ENCODE measurements around the gene ZNF526. TPM values are rescaled to one million over a fixed set of nuclear protein-coding genes. Genes with fewer than 3 reads are reported as not detected.

The ZNF526 gene
- total RNA-seq, 1 donor from 2014 or later, result 6.1 TPM

DNA sequence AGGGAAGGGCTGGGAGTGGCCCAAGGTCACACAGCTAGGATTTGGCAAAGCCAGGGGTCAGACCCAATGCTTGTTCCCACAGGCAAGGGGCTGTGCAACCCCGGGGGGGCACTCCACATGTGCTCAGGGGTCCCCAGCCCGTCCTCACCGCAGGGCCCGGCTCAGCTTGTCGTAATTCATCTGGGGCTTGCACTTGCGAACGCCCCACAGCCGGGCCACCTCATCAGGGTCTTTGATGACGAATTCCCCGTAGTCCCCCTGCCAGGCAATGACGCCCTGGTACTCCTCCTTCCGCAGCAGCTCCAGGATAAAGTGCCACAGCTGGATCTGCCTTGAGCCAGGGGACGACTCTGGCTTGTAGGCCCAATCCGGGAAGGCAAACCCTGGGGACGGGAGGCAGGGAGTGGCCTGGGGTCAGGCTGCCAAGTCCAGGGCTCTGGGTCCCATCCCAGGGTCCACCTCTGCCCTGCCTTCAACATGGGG is 30.1 kb downstream of the ZNF526 start:
- DNase-seq (ENCODE audit: extremely low spot score in 2 of 2), result no peak
- peak overlapping the region in 1 of 2 donors; percentile 9 for H3K4me3 ChIP-seq
- intact Hi-C loops (cut with DNase I), result no loop called here
- no peaks in the 10 kb centered on the region for H3K9me3 ChIP-seq
- H3K27ac ChIP-seq, result peak overlapping the region; percentile 100
- peaks cover 0 to 17% of the 10 kb centered on the region in 2 donors for H3K36me3 ChIP-seq
- H3K4me1 ChIP-seq, result peaks cover 53% of the 10 kb centered on the region
- H3K27me3 ChIP-seq, result no peaks in the 10 kb centered on the region
- TF ChIP-seq CTCF (IDR thresholded peaks at IDR 0.05), result no peak
- TF ChIP-seq POLR2A (IDR thresholded peaks at IDR 0.05), result no peak
- TF ChIP-seq POLR2AphosphoS5 (IDR thresholded peaks at IDR 0.05; ENCODE audit: insufficient read depth in 1 of 2, low read depth in 1 of 2), result no peak

GRCh38 chr19:42250666-42251531 is 30.8 kb downstream of the ZNF526 start:
- H3K4me1 ChIP-seq, result peaks cover 54% of the 10 kb centered on the region
- H3K9me3 ChIP-seq, result no peaks in the 10 kb centered on the region
- H3K27ac ChIP-seq, result peak overlapping the region; percentile 100
- H3K27me3 ChIP-seq, result no peaks in the 10 kb centered on the region
- TF ChIP-seq CTCF (IDR thresholded peaks at IDR 0.05), result no peak
- no peak for TF ChIP-seq POLR2AphosphoS5 (IDR thresholded peaks at IDR 0.05; ENCODE audit: insufficient read depth in 1 of 2, low read depth in 1 of 2)
- TF ChIP-seq POLR2A (IDR thresholded peaks at IDR 0.05), result no peak
- DNase-seq (ENCODE audit: extremely low spot score in 2 of 2), result no peak
- intact Hi-C loops (cut with DNase I), result no loop called here
- H3K4me3 ChIP-seq, result peak overlapping the region in 1 of 2 donors; percentile 97
- peaks cover 0 to 17% of the 10 kb centered on the region in 2 donors for H3K36me3 ChIP-seq

GRCh38 chr19:42251572-42252358 is 31.7 kb downstream of the ZNF526 start:
- no peak for DNase-seq (ENCODE audit: extremely low spot score in 2 of 2)
- Histone ChIP-seq H3K4me1 (peaks cover 54% of the 10 kb centered on the region), H3K9me3 (no peaks in the 10 kb centered on the region), H3K4me3 (peak overlapping the region; percentile 97), H3K27me3 (no peaks in the 10 kb centered on the region), H3K27ac (peak overlapping the region; percentile 100), H3K36me3 (peaks cover 0 to 17% of the 10 kb centered on the region in 2 donors)
- intact Hi-C loops (cut with DNase I), result no loop called here
- TF ChIP-seq POLR2AphosphoS5 (IDR thresholded peaks at IDR 0.05; ENCODE audit: insufficient read depth in 1 of 2, low read depth in 1 of 2), result no peak
- no peak for TF ChIP-seq CTCF (IDR thresholded peaks at IDR 0.05)
- TF ChIP-seq POLR2A (IDR thresholded peaks at IDR 0.05), result no peak

- Histone ChIP-seq H3K36me3 (peaks cover 0 to 17% of the 10 kb centered on the region in 2 donors), H3K9me3 (no peaks in the 10 kb centered on the region), H3K4me1 (peaks cover 52% of the 10 kb centered on the region), H3K27me3 (no peaks in the 10 kb centered on the region), H3K4me3 (peak overlapping the region; percentile 97), H3K27ac (peak overlapping the region; percentile 100)
- DNase-seq (ENCODE audit: extremely low spot score in 2 of 2), result no peak
- TF ChIP-seq CTCF (IDR thresholded peaks at IDR 0.05) (no peak), POLR2AphosphoS5 (IDR thresholded peaks at IDR 0.05; ENCODE audit: insufficient read depth in 1 of 2, low read depth in 1 of 2) (no peak), POLR2A (IDR thresholded peaks at IDR 0.05) (no peak)
- intact Hi-C loops (cut with DNase I), result no loop called here
These were observed 32.5 kb downstream of the ZNF526 start for GRCh38 chr19:42252365-42253244.

Data from vagina (tissue), 2 donors.